NCI-H146 (cell line): Measurements from ENCODE around the gene EVA1B.
A peak's percentile ranks its signal among the peaks of the same experiment; 100 is the strongest.

Experiments
- DNase-seq: peaks from one replicate; lab custom pipeline; 2025; lab: John Stamatoyannopoulos, UW

EVA1B gene

GRCh38 chr1:36309397-36309796, 14.0 kb downstream of the EVA1B start:
- DNase-seq = no peak

- DNase-seq = no peak
Observed at GRCh38 chr1:36307601-36308330, 15.7 kb downstream of the EVA1B start.

GRCh38 chr1:36306902-36307456, 16.5 kb downstream of the EVA1B start:
- DNase-seq = peak; percentile 87

- peak; percentile 54 for DNase-seq
Observed at GRCh38 chr1:36306210-36306901, 17.1 kb downstream of the EVA1B start, which contains the start of gene SH3D21. TSS of gene SH3D21 (plus strand) at chr1:36306368. CDS start at chr1:36306421, 53 bp downstream.

GRCh38 chr1:36305915-36306209, 17.6 kb downstream of the EVA1B start:
- no peak for DNase-seq

- DNase-seq = no peak
Observed at GRCh38 chr1:36304970-36305914, 18.2 kb downstream of the EVA1B start.

- DNase-seq = no peak
Observed at GRCh38 chr1:36304521-36304920, 18.9 kb downstream of the EVA1B start.

- DNase-seq = no peak
Observed at GRCh38 chr1:36303650-36304360, 19.6 kb downstream of the EVA1B start.

GRCh38 chr1:36303244-36303643, 20.2 kb downstream of the EVA1B start:
- DNase-seq = no peak

- no peak for DNase-seq
Observed at GRCh38 chr1:36301220-36301619, 22.2 kb downstream of the EVA1B start.

- no peak for DNase-seq
Observed at GRCh38 chr1:36300526-36300925, 22.9 kb downstream of the EVA1B start.

- DNase-seq = no peak
Observed at GRCh38 chr1:36298640-36299039, 24.8 kb downstream of the EVA1B start.

GRCh38 chr1:36297062-36297461, 26.4 kb downstream of the EVA1B start:
- DNase-seq = no peak

- DNase-seq = no peak
Observed at GRCh38 chr1:36295390-36295789, 28.1 kb downstream of the EVA1B start.

GRCh38 chr1:36287595-36287994, 35.9 kb downstream of the EVA1B start:
- no peak for DNase-seq

- DNase-seq = no peak
Observed at GRCh38 chr1:36286802-36287201, 36.6 kb downstream of the EVA1B start.

- DNase-seq = peak; percentile 53
Observed at GRCh38 chr1:36285443-36286101, 37.9 kb downstream of the EVA1B start.

GRCh38 chr1:36284517-36284916, 38.9 kb downstream of the EVA1B start:
- no peak for DNase-seq

- no peak for DNase-seq
Observed at GRCh38 chr1:36284061-36284460, 39.4 kb downstream of the EVA1B start.

- DNase-seq = no peak
Observed at GRCh38 chr1:36279789-36280296, 43.6 kb downstream of the EVA1B start.
